ENCODE results near the gene ZNF331.

ZNF331 gene

DNA sequence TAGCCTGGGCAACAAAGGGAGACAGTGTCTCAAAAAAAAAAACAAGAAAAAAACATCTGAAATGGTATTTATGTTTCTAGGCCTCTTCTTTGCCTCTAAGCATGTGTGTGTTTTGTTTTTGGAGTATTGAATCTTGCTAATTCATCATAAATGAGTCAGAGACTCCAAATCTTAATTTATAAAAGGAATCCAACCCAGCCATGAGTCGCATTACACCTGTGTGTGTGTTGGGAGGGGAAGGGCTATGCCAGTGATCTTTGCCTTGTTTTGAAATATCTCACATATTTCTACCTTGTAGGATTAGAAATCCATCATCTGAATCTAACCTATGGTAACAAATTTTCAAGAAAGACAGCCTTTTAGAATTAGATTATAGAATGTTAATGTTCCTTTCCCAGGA is 4.0 kb downstream of the ZNF331 start:
- no peaks in the 10 kb centered on the region for H3K9me3 Mint-ChIP-seq
- H3K27ac Mint-ChIP-seq: peak overlapping the region; percentile 85
- peak overlapping the region; percentile 44 for H3K4me3 Mint-ChIP-seq
- H3K27me3 Mint-ChIP-seq: no peaks in the 10 kb centered on the region
- peaks cover 40% of the 10 kb centered on the region for H3K4me1 Mint-ChIP-seq
- H3K36me3 Mint-ChIP-seq: peaks cover 35% of the 10 kb centered on the region

DNA sequence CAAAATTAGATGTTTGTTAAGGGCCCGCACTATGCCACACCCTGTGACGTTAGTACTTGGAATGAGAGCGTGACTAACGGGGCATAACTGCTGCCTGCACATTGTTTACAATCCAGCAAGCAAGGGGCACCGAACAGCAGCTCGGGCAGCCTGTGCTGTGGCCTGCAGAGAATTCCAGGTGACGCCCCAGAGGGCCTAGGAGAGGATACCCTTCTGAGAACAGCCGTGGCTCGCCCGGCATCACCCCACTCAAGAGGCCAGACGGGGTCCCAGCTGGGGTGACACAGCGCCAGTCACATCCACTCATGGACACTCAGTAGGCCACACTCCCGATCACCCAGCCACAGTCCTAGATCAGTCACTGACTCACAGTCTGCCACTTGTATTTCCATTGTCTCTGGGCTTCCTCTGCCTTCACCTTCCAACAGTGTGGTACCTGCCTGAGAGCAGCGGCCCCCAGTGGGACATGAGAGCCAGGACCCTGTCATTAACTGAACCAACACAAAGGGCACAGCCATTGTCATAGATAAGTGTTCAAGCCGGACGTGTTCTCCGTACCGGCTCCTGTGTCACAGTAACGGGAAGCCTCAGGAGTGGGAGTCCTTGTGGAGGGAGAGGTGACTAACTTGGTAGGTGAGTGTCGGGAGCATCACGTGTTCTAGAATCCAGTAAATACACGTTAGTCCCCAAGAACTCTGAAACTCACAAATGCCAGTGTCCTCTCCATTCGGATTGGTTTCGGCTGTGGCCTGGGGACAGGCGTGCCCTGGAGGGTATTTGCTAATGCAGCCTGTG is 7.5 kb downstream of the ZNF331 start:
- peaks cover 48% of the 10 kb centered on the region for H3K4me1 Mint-ChIP-seq
- H3K9me3 Mint-ChIP-seq: no peaks in the 10 kb centered on the region
- H3K4me3 Mint-ChIP-seq: no peak overlapping the region
- H3K27ac Mint-ChIP-seq: peak overlapping the region; percentile 35
- peaks cover 34% of the 10 kb centered on the region for H3K36me3 Mint-ChIP-seq
- no peaks in the 10 kb centered on the region for H3K27me3 Mint-ChIP-seq

DNA sequence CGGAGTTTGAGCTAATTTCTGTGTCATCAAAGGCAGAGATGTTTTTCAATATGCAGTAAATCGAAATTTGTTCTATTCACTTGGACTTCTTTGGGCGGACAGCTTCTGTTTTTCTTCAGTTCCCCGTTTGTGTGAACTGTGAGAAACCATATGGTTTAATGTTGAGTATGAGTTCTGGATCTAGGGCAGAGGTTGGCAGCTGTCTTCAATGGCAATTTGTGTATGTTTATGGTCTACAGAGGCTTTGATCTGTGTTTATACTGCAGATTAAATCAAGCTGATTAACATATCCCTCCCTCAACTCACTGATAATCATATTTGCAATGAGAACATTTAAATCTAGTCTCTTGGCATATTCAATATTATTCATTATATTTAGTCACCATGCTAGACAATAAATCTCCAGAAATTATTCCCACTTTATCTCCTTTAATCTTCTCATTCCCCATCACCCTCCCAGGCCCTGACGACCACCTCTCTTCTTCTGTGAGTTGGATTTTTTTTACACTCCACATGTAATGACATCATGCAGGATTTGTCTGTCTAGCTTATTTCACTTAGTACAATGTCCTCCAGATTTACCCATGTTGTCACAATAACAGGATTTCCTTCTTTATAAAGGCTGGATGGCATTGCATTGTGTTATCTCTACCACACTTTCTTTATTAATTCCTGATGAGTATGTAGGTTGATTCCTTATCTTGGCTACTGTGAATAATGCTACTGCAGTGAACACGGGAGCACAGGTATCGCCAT is 9.0 kb downstream of the ZNF331 start:
- H3K27ac Mint-ChIP-seq: peak overlapping the region; percentile 48
- H3K27me3 Mint-ChIP-seq: no peaks in the 10 kb centered on the region
- peak overlapping the region; percentile 19 for H3K4me3 Mint-ChIP-seq

DNA sequence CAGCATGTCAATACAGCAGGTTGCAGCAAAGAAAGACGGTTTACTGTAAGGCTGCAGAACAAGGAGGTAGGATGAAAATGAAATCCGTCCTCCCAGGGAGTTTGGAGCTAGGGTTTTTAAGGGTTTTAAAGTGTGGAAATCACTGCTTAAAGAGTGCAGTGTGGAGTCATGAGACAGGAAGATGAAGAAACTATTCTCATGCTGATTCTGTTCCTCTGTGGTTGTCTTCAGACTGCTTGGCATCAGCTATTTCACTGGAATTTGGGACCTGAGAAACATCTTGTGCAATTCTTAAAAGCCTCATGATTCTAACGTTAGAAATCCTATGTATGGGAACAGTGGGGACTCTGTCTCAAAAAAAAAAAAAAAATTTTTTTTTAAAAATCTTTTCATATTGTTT is 11.4 kb downstream of the ZNF331 start:
- no peak overlapping the region for H3K27ac Mint-ChIP-seq
- H3K36me3 Mint-ChIP-seq: peaks cover 27% of the 10 kb centered on the region
- peaks cover 4% of the 10 kb centered on the region for H3K9me3 Mint-ChIP-seq
- no peaks in the 10 kb centered on the region for H3K27me3 Mint-ChIP-seq
- H3K4me3 Mint-ChIP-seq: no peak overlapping the region
- H3K4me1 Mint-ChIP-seq: peaks cover 56% of the 10 kb centered on the region

More for the DNA sequence above, 9.0 kb downstream of the ZNF331 start:
- Mint-ChIP-seq H3K4me1 (peaks cover 51% of the 10 kb centered on the region), H3K36me3 (peaks cover 31% of the 10 kb centered on the region), H3K9me3 (no peaks in the 10 kb centered on the region)

DNA sequence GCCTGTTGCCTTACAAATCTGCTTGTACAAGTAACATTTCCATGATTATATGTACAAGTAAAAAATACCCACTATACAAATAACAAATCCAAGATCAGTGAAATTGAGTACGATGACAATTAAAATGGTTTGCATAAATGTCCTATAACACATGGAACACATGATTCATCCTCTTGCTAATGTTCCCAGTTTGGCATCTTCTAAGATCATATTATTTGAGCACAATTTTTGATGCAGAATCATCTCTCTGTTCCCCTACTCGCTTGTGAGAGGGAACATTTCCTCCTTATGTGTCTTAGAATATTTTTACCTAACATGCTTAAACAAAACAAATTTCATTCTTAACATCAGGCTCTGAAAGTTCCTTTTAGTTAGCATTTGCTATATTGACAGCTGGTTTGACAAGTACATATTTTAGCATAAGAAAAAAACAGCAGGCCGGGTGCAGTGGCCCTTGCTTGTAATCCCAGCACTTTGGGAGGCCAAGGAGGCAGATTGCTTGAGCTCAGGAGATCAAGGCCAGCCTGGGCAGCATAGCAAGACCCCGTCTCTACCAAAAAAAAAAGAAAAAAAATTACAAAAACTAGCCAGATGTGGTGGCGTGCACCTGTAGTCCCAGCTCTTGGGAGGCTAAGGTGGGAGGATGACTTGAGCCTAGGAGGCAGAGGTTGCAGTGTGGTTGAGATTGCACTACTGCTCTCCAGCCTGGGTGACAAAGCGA is 14.2 kb downstream of the ZNF331 start:
- H3K9me3 Mint-ChIP-seq: peaks cover 4% of the 10 kb centered on the region
- H3K36me3 Mint-ChIP-seq: peaks cover 21% of the 10 kb centered on the region
- H3K27ac Mint-ChIP-seq: peak overlapping the region; percentile 49
- peaks cover 50% of the 10 kb centered on the region for H3K4me1 Mint-ChIP-seq
- H3K4me3 Mint-ChIP-seq: no peak overlapping the region
- no peaks in the 10 kb centered on the region for H3K27me3 Mint-ChIP-seq

DNA sequence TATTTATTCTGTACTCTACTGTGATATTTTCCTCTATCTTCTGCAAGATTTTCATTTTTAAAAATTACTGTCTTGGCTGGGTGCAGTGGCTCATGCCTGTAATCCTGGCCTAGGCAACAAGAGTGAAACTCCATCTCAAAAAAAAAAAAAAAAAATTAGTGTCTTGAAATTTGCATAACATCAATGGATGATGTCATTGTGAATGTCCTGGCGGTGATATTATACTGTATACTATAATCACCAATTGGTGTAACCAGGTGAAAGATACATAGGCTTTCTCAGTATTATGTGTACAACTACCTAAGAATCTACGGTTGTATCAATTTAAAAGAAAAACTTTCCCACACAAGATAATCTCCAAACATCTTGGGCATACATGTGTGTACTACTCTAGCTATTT is 15.2 kb downstream of the ZNF331 start:
- peak overlapping the region; percentile 93 for H3K27ac Mint-ChIP-seq
- H3K4me1 Mint-ChIP-seq: peaks cover 47% of the 10 kb centered on the region
- H3K36me3 Mint-ChIP-seq: peaks cover 21% of the 10 kb centered on the region
- H3K27me3 Mint-ChIP-seq: no peaks in the 10 kb centered on the region
- peaks cover 4% of the 10 kb centered on the region for H3K9me3 Mint-ChIP-seq
- H3K4me3 Mint-ChIP-seq: peak overlapping the region; percentile 82

DNA sequence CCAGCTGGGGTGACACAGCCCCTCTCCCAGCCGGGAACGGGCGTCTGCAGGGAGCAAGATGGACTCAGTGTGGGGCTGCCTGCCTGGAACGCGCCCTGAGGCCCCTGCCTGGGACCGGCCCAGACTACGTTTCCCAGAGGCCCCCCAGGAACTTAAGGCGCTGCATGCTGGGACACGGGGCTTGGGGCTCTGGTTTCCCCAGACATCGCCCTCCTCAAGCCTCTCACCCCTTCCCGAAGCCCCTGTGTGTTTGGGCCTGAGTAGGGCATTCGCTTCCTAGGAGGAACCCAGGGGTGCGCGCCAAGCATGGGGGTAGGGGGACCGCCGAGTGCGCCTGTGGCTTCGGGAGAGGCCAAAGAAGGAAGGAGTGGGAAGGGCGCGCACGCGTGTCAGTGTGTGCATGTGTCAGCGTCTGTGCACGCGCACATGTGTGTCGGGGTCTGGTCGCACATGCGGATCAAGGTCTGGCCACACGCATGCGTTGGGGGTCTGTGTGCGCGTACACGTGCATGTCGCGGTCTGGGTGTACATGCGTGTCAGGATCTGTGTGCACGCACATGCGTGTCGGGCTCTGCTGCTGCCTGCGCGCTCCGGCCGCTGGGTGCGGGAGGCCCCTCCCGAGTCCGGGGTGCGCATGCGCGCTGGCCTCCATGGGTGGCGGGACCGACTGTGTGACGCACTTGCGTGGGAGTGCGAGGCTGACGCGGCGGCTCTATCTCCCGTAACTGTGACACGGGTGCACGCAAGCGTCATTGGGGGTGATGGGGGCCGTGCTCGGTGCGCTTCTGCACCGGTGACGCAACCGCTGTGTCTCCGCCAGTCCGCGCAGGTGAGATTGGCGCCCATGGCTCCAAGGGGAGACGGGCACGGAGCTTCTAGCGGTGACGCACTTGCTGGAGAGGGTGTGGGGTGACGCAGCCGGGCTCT is 16.2 kb downstream of the ZNF331 start:
- Mint-ChIP-seq H3K27me3 (no peaks in the 10 kb centered on the region), H3K4me1 (peaks cover 39% of the 10 kb centered on the region), H3K9me3 (peaks cover 4% of the 10 kb centered on the region), H3K36me3 (peaks cover 25% of the 10 kb centered on the region), H3K27ac (peak overlapping the region; percentile 97), H3K4me3 (peak overlapping the region; percentile 96)

DNA sequence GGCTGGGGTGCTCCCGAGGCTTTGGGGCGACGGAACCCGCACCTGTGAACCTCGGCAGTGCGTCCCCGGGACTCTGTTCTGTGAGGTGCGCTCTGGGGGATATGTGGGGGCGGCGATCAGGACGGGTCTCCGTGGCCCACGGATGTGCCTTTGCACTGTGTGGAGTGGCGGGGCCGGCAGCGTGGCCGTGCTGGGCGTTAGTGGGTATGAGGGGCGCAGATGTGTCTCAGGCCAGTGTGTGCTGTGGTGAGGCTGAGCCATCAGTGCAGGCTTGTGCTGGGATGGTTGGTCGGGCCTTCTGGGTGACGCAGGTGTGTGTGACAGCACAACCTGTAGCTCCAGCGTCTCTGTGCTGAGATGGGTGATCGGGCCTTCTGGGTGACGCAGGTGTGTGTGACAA is 16.9 kb downstream of the ZNF331 start:
- peaks cover 4% of the 10 kb centered on the region for H3K9me3 Mint-ChIP-seq
- H3K4me3 Mint-ChIP-seq: peak overlapping the region; percentile 96
- peaks cover 27% of the 10 kb centered on the region for H3K36me3 Mint-ChIP-seq
- peaks cover 34% of the 10 kb centered on the region for H3K4me1 Mint-ChIP-seq
- H3K27ac Mint-ChIP-seq: peak overlapping the region; percentile 97
- H3K27me3 Mint-ChIP-seq: no peaks in the 10 kb centered on the region

DNA sequence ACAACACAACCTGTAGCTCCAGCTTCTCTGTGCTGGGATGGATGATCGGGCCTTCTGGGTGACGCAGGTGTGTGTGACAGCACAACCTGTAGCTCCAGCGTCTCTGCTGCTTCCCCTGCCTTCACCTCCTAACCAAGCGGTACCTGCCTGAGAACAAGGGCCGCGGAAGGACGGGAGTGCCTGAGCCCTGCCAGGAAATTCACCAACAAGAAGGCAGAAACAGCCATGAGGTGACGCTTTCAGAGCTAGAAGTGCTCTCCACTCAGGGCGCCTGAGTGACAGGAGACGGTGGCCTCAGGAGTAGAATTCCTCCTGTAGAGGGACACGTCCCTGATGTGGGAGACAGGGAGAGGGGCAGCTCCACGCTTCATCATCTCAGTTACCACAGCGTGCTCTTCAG is 17.4 kb downstream of the ZNF331 start:
- Mint-ChIP-seq H3K4me3 (peak overlapping the region; percentile 96), H3K36me3 (peaks cover 33% of the 10 kb centered on the region), H3K4me1 (peaks cover 31% of the 10 kb centered on the region), H3K27me3 (no peaks in the 10 kb centered on the region), H3K27ac (peak overlapping the region; percentile 97), H3K9me3 (peaks cover 4% of the 10 kb centered on the region)

DNA sequence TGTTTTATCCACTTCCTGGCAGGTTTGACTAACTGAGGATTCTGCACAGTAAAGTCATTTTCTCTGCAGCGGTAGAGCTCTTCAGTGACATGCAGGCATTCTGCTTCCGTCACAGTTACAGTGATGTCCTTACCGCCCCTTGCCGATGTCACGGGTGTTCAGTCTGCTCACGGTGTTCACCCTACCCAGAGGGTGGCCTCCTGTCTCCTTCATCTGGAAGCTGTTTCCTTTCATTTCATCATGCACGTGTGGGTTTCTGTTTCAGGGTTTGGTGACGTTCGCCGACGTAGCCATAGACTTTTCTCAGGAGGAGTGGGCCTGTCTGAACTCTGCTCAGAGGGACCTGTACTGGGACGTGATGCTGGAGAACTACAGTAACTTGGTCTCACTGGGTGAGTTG is 33.4 kb downstream of the ZNF331 start:
- Mint-ChIP-seq H3K27me3 (no peaks in the 10 kb centered on the region), H3K27ac (no peak overlapping the region), H3K9me3 (peaks cover 19% of the 10 kb centered on the region)

DNA sequence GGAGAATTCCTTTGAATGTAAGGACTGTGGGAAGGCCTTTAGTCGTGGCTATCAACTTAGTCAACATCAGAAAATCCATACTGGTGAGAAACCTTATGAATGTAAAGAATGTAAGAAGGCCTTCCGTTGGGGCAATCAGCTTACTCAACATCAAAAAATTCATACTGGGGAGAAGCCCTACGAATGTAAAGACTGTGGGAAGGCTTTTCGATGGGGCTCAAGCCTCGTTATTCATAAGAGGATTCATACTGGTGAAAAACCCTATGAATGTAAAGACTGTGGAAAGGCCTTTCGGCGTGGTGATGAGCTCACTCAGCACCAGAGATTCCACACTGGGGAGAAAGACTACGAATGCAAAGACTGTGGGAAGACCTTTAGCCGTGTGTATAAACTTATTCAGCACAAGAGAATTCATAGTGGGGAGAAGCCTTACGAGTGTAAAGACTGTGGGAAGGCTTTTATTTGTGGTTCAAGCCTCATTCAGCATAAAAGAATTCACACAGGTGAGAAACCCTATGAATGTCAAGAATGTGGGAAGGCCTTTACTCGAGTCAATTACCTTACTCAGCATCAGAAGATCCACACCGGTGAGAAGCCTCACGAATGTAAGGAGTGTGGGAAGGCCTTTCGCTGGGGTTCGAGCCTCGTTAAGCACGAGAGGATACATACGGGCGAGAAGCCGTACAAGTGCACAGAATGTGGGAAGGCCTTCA is 39.2 kb downstream of the ZNF331 start:
- Mint-ChIP-seq H3K4me1 (no peaks in the 10 kb centered on the region), H3K4me3 (no peak overlapping the region), H3K27me3 (no peaks in the 10 kb centered on the region), H3K36me3 (peaks cover 51% of the 10 kb centered on the region), H3K9me3 (peaks cover 16% of the 10 kb centered on the region), H3K27ac (no peak overlapping the region)

More for the DNA sequence above, 33.4 kb downstream of the ZNF331 start:
- peaks cover 55% of the 10 kb centered on the region for H3K36me3 Mint-ChIP-seq
- no peak overlapping the region for H3K4me3 Mint-ChIP-seq
- peaks cover 6% of the 10 kb centered on the region for H3K4me1 Mint-ChIP-seq

DNA sequence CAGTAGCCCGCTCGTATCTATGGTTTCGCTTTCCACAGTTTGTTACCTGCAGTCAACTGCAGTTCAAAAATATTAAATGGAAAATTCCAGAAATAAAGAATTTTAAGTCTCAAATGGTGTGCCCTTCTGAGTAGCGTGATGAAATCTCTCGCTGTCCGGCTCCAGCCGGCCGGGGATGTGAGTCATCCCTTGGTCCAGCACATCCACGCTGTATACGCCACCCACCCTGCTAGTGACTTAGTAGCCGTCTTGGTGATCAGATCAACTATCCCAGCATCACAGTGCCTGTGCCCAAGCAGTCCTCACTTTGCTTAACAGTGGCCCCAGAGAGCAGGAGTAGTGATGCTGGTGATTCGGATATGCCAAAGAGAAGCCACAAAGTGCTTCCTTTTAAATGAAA is 40.0 kb downstream of the ZNF331 start:
- peaks cover 16% of the 10 kb centered on the region for H3K9me3 Mint-ChIP-seq
- H3K4me1 Mint-ChIP-seq: no peaks in the 10 kb centered on the region
- no peak overlapping the region for H3K27ac Mint-ChIP-seq
- no peaks in the 10 kb centered on the region for H3K27me3 Mint-ChIP-seq
- H3K4me3 Mint-ChIP-seq: no peak overlapping the region
- H3K36me3 Mint-ChIP-seq: peaks cover 49% of the 10 kb centered on the region

DNA sequence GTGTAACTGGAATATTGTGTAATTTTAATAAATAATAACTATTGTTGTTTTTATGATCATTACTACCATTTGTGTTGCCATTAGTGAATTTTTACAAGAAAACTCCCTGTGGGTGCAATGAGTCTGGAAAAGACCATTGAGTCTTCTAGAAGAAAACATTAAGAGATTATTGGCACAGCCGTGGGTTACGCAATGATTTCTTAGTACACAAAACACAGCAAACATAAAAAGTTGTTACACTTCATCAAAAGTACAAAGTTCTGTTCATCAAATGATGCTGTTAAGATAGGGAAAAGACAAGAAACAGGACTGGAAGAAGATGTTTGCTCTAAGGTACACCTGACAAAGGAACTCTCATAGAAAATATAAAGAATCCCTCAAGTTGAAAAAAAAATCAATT is 41.6 kb downstream of the ZNF331 start:
- H3K27ac Mint-ChIP-seq: no peak overlapping the region
- H3K36me3 Mint-ChIP-seq: peaks cover 38% of the 10 kb centered on the region
- peaks cover 16% of the 10 kb centered on the region for H3K9me3 Mint-ChIP-seq
- no peak overlapping the region for H3K4me3 Mint-ChIP-seq
- H3K27me3 Mint-ChIP-seq: no peaks in the 10 kb centered on the region
- H3K4me1 Mint-ChIP-seq: no peaks in the 10 kb centered on the region

All from activated naive CD4-positive, alpha-beta T cell treated with anti-CD3 and anti-CD28 coated beads, Interleukin-2, amount 50 U/mL, for 24 hours (primary cell).